Activated naive CD4-positive, alpha-beta T cell treated with anti-CD3 and anti-CD28 coated beads for 36 hours (primary cell): ENCODE results near the gene CRACR2B. TPM values are rescaled to one million over a fixed set of nuclear protein-coding genes. Genes with fewer than 3 reads are reported as not detected.
A peak's percentile ranks its signal among the peaks of the same experiment; 100 is the strongest.

Experiments
- CTCF ChIA-PET: fragments of 350-600 bp; sonication (Branson Sonifier 250); formaldehyde crosslinking; loops from one replicate; lab custom pipeline; 2021; ENCODE audit warnings: antibody characterized with exemption; lab: Charles Lee
- DNase-seq: peaks from one replicate; pipeline ENCODE4 v3.0.0-alpha.2; 2020
- H3K27ac Mint-ChIP-seq: one replicate; pipeline ENCODE4 v1.8.0; 2021; ENCODE audit warnings: mild to moderate bottlenecking, mixed read lengths
- H3K27me3 Mint-ChIP-seq: one replicate; pipeline ENCODE4 v1.8.0; 2021; ENCODE audit warnings: low read depth, mixed read lengths
- H3K36me3 Mint-ChIP-seq: one replicate; pipeline ENCODE4 v1.8.0; 2021; ENCODE audit warnings: low read depth, mixed read lengths
- H3K4me1 Mint-ChIP-seq: one replicate; pipeline ENCODE4 v1.8.0; 2021; ENCODE audit warnings: low read depth, mixed read lengths
- H3K4me3 Mint-ChIP-seq: one replicate; pipeline ENCODE4 v1.8.0; 2021; ENCODE audit warnings: mild to moderate bottlenecking, moderate library complexity, mixed read lengths
- H3K9me3 Mint-ChIP-seq: one replicate; pipeline ENCODE4 v1.8.0; 2021; ENCODE audit warnings: mixed read lengths
- intact Hi-C: fragments of 100-400 bp; cut with micrococcal nuclease; formaldehyde crosslinking; loops from one replicate; pipeline ENCODE4 v1.15.1; 2023
- total RNA-seq, 2 experiments: library from RNA; stranded (reverse); gene quantifications; one replicate each; pipeline ENCODE4 v1.2.3, GENCODE V29; 2021

CRACR2B gene
- total RNA-seq, 2 experiments from 2014 or later, result 0.32 to 0.41 TPM

GRCh38 chr11:850775-851763 is 23.4 kb downstream of the CRACR2B start:
- Mint-ChIP-seq H3K9me3 (no peaks in the 10 kb centered on the region), H3K4me1 (peaks cover 5% of the 10 kb centered on the region), H3K27me3 (peaks cover 5% of the 10 kb centered on the region), H3K27ac (no peak overlapping the region), H3K4me3 (peak overlapping the region; percentile 9), H3K36me3 (no peaks in the 10 kb centered on the region)
- CTCF ChIA-PET, result interaction anchor here (0.8 kb wide), 1 partner anchor 200 kb away, joined by 5 read pairs; no protein-coding TSS in a partner anchor
- intact Hi-C loops, result no loop called here
- DNase-seq, result no peak

- CTCF ChIA-PET, result no interaction called here
- H3K27me3 Mint-ChIP-seq, result peaks cover 5% of the 10 kb centered on the region
- H3K4me1 Mint-ChIP-seq, result peaks cover 5% of the 10 kb centered on the region
- H3K4me3 Mint-ChIP-seq, result no peak overlapping the region
- H3K36me3 Mint-ChIP-seq, result no peaks in the 10 kb centered on the region
- intact Hi-C loops, result no loop called here
- DNase-seq, result no peak
- H3K27ac Mint-ChIP-seq, result no peak overlapping the region
- no peaks in the 10 kb centered on the region for H3K9me3 Mint-ChIP-seq
These were observed 25.0 kb downstream of the CRACR2B start for GRCh38 chr11:852762-853161.

GRCh38 chr11:853682-854448 is 26.1 kb downstream of the CRACR2B start:
- H3K9me3 Mint-ChIP-seq, result no peaks in the 10 kb centered on the region
- no peak overlapping the region for H3K4me3 Mint-ChIP-seq
- H3K27me3 Mint-ChIP-seq, result no peaks in the 10 kb centered on the region
- CTCF ChIA-PET, result no interaction called here
- no peaks in the 10 kb centered on the region for H3K4me1 Mint-ChIP-seq
- no peak for DNase-seq
- intact Hi-C loops, result no loop called here
- H3K27ac Mint-ChIP-seq, result no peak overlapping the region
- H3K36me3 Mint-ChIP-seq, result no peaks in the 10 kb centered on the region

- H3K27me3 Mint-ChIP-seq, result no peaks in the 10 kb centered on the region
- no peaks in the 10 kb centered on the region for H3K4me1 Mint-ChIP-seq
- CTCF ChIA-PET, result no interaction called here
- intact Hi-C loops, result no loop called here
- DNase-seq, result no peak
- H3K4me3 Mint-ChIP-seq, result no peak overlapping the region
- H3K9me3 Mint-ChIP-seq, result no peaks in the 10 kb centered on the region
- H3K27ac Mint-ChIP-seq, result no peak overlapping the region
- H3K36me3 Mint-ChIP-seq, result no peaks in the 10 kb centered on the region
These were observed 27.0 kb downstream of the CRACR2B start for GRCh38 chr11:854601-855329.

GRCh38 chr11:855330-855674 is 27.6 kb downstream of the CRACR2B start:
- H3K27me3 Mint-ChIP-seq, result no peaks in the 10 kb centered on the region
- CTCF ChIA-PET, result no interaction called here
- intact Hi-C loops, result no loop called here
- no peaks in the 10 kb centered on the region for H3K36me3 Mint-ChIP-seq
- no peaks in the 10 kb centered on the region for H3K9me3 Mint-ChIP-seq
- H3K27ac Mint-ChIP-seq, result no peak overlapping the region
- DNase-seq, result no peak
- H3K4me3 Mint-ChIP-seq, result no peak overlapping the region
- no peaks in the 10 kb centered on the region for H3K4me1 Mint-ChIP-seq

- H3K9me3 Mint-ChIP-seq, result no peaks in the 10 kb centered on the region
- H3K27me3 Mint-ChIP-seq, result no peaks in the 10 kb centered on the region
- H3K4me3 Mint-ChIP-seq, result no peak overlapping the region
- H3K36me3 Mint-ChIP-seq, result no peaks in the 10 kb centered on the region
- no peaks in the 10 kb centered on the region for H3K4me1 Mint-ChIP-seq
- no peak overlapping the region for H3K27ac Mint-ChIP-seq
- CTCF ChIA-PET, result no interaction called here
- intact Hi-C loops, result no loop called here
- DNase-seq, result no peak
These were observed 28.1 kb downstream of the CRACR2B start for GRCh38 chr11:855796-856195.

GRCh38 chr11:856397-856796 is 28.7 kb downstream of the CRACR2B start:
- intact Hi-C loops, result no loop called here
- no peak overlapping the region for H3K4me3 Mint-ChIP-seq
- no peaks in the 10 kb centered on the region for H3K27me3 Mint-ChIP-seq
- DNase-seq, result no peak
- H3K4me1 Mint-ChIP-seq, result no peaks in the 10 kb centered on the region
- CTCF ChIA-PET, result interaction anchor here (1.1 kb wide), 1 partner anchor 8 kb away, joined by 3 read pairs; no protein-coding TSS in a partner anchor
- no peaks in the 10 kb centered on the region for H3K36me3 Mint-ChIP-seq
- H3K9me3 Mint-ChIP-seq, result no peaks in the 10 kb centered on the region
- no peak overlapping the region for H3K27ac Mint-ChIP-seq

GRCh38 chr11:858053-858761 is 30.5 kb downstream of the CRACR2B start:
- H3K4me3 Mint-ChIP-seq, result no peak overlapping the region
- H3K9me3 Mint-ChIP-seq, result no peaks in the 10 kb centered on the region
- no peak for DNase-seq
- CTCF ChIA-PET, result no interaction called here
- no peaks in the 10 kb centered on the region for H3K27me3 Mint-ChIP-seq
- H3K4me1 Mint-ChIP-seq, result no peaks in the 10 kb centered on the region
- intact Hi-C loops, result no loop called here
- no peaks in the 10 kb centered on the region for H3K36me3 Mint-ChIP-seq
- H3K27ac Mint-ChIP-seq, result no peak overlapping the region

- no peak for DNase-seq
- Mint-ChIP-seq H3K27me3 (no peaks in the 10 kb centered on the region), H3K9me3 (no peaks in the 10 kb centered on the region), H3K27ac (no peak overlapping the region), H3K36me3 (no peaks in the 10 kb centered on the region), H3K4me3 (no peak overlapping the region), H3K4me1 (no peaks in the 10 kb centered on the region)
- CTCF ChIA-PET, result no interaction called here
- intact Hi-C loops, result no loop called here
These were observed 31.1 kb downstream of the CRACR2B start for GRCh38 chr11:858762-859339.

- Mint-ChIP-seq H3K4me1 (no peaks in the 10 kb centered on the region), H3K9me3 (no peaks in the 10 kb centered on the region), H3K27me3 (no peaks in the 10 kb centered on the region), H3K4me3 (no peak overlapping the region), H3K27ac (no peak overlapping the region), H3K36me3 (no peaks in the 10 kb centered on the region)
- CTCF ChIA-PET, result no interaction called here
- intact Hi-C loops, result no loop called here
- no peak for DNase-seq
These were observed 31.8 kb downstream of the CRACR2B start for GRCh38 chr11:859394-860131.
